ENCODE results near the gene CACNA1B.

GRCh38 chr9:138061631-138062030 lies 184.0 kb downstream of the CACNA1B start:
- TF ChIP-seq TAF1 (IDR thresholded peaks at IDR 0.05; ENCODE audit: low read depth, low read length) (no peak), POLR2A (IDR thresholded peaks at IDR 0.05; ENCODE audit: low read depth, low read length) (no peak), SPI1 (IDR thresholded peaks at IDR 0.05; ENCODE audit: low read depth, low read length) (no peak), POLR2AphosphoS5 (IDR thresholded peaks at IDR 0.05; ENCODE audit: low read depth, low read length) (no peak), POU2F2 (IDR thresholded peaks at IDR 0.05; ENCODE audit: low read depth, low read length) (no peak)

Measured in GM12891 (cell line).